Lung (tissue), 12 donors: ENCODE results near the gene CEP170B. TPM values are rescaled to one million over a fixed set of nuclear protein-coding genes. Genes with fewer than 3 reads are reported as not detected.

ENCODE experiments used
- ATAC-seq: fragments of 200-7000 bp; cut with Tn5 transposase; one replicate; pipeline ENCODE4 v1.9.1; 2020; ENCODE audit warnings: moderate number of reproducible peaks; ENCODE audit not compliant: insufficient read depth, low FRiP score
- DNase-seq, 3 donors: peaks; one replicate each; pipeline ENCODE4 v3.0.0-alpha.2; 2013 to 2017
- H3K27ac ChIP-seq, 2 donors: one replicate each; pipeline ENCODE4 v1.5.1; 2013; ENCODE audit warnings: mild to moderate bottlenecking in 2 of 2, moderate library complexity in 2 of 2, control low read depth in 1 of 2, inconsistent platforms in 1 of 2, low read depth in 1 of 2, low read length in 1 of 2
- H3K27me3 ChIP-seq, 3 donors: one replicate each; pipeline ENCODE4 v1.5.1; 2013; ENCODE audit warnings: low read length in 2 of 3; ENCODE audit not compliant: control insufficient read depth in 3 of 3, insufficient read depth in 3 of 3
- H3K36me3 ChIP-seq, 4 donors: one replicate each; pipeline ENCODE4 v1.5.1; 2013; ENCODE audit warnings: low read length in 4 of 4, mild to moderate bottlenecking in 1 of 4, moderate library complexity in 1 of 4; ENCODE audit not compliant: control insufficient read depth in 4 of 4, insufficient read depth in 4 of 4
- H3K4me1 ChIP-seq, 5 donors: one replicate each; pipeline ENCODE4 v1.5.1; 2013; ENCODE audit warnings: low read length in 5 of 5, mild to moderate bottlenecking in 2 of 5, moderate library complexity in 1 of 5; ENCODE audit not compliant: control insufficient read depth in 5 of 5, insufficient read depth in 5 of 5
- H3K4me3 ChIP-seq: one replicate; pipeline ENCODE4 v1.5.1; 2013; ENCODE audit warnings: mild to moderate bottlenecking, control low read depth, moderate library complexity
- H3K9ac ChIP-seq, 2 donors: one replicate each; pipeline ENCODE4 v1.5.1; 2013; ENCODE audit warnings: low read length in 2 of 2, control low read depth in 1 of 2; ENCODE audit not compliant: insufficient read depth in 1 of 2
- H3K9me3 ChIP-seq, 4 donors: one replicate each; pipeline ENCODE4 v1.5.1; 2013; ENCODE audit warnings: low read length in 3 of 4, mild to moderate bottlenecking in 1 of 4, moderate library complexity in 1 of 4; ENCODE audit not compliant: control insufficient read depth in 4 of 4, insufficient read depth in 3 of 4
- WGBS, 2 donors: extraction: QIAGEN DNeasy Blood & Tissue Kit; methylation state at CpG; one replicate each; pipeline ENCODE4 v1.1.7; 2013; 5-methylcytosine and 5-hydroxymethylcytosine counted together
- polyA plus RNA-seq, 2 donors: library from polyadenylated mRNA; stranded (reverse); fragments of 200-250 nt; gene quantifications; one replicate each; pipeline ENCODE4 v1.2.1, GENCODE V29; 2013
- total RNA-seq, 2 donors: library from RNA; depleted of rRNA in 1 of 2; stranded (reverse); fragments of >200 nt in 1 of 2; gene quantifications; one replicate each; pipeline ENCODE4 v1.2.1, GENCODE V29; 2014 to 2021
- TF ChIP-seq, protein P1 (sequence below): IDR thresholded peaks from 2 replicates; pipeline ENCODE4 v1.5.1; 2012; ENCODE audit warnings: mild to moderate bottlenecking; ENCODE audit errors: control extremely low read depth, extremely low read depth
- donor health status: control.
- donor health status: control.
- donor health status: Bipolar disorder and iron deficiency.
- donor health status: healthy.
- donor health status: DM: yes; HTN: yes; CAD: no.

Gene CEP170B
- total and polyA plus RNA-seq, 4 donors = 12.1 to 50.3 (median 15.1) TPM

- 57 to 77% methylated on average over 34 of the region's 34 CpGs for WGBS, 2 donors
- DNase-seq (peak; percentile 73 to 81 (median 75)), ATAC-seq (peak; percentile 28)
- Histone ChIP-seq H3K27me3 (no peaks in the 10 kb centered on the region), H3K27ac (peak overlapping the region in 1 of 2 donors; percentile 7), H3K9me3 (no peaks in the 10 kb centered on the region), H3K36me3 (no peaks in the 10 kb centered on the region), H3K4me3 (no peak overlapping the region), H3K9ac (peak overlapping the region in 1 of 2 donors; percentile 16), H3K4me1 (peaks cover 0 to 8% (median 5%) of the 10 kb centered on the region in 5 donors)
- TF ChIP-seq, protein P1, sequence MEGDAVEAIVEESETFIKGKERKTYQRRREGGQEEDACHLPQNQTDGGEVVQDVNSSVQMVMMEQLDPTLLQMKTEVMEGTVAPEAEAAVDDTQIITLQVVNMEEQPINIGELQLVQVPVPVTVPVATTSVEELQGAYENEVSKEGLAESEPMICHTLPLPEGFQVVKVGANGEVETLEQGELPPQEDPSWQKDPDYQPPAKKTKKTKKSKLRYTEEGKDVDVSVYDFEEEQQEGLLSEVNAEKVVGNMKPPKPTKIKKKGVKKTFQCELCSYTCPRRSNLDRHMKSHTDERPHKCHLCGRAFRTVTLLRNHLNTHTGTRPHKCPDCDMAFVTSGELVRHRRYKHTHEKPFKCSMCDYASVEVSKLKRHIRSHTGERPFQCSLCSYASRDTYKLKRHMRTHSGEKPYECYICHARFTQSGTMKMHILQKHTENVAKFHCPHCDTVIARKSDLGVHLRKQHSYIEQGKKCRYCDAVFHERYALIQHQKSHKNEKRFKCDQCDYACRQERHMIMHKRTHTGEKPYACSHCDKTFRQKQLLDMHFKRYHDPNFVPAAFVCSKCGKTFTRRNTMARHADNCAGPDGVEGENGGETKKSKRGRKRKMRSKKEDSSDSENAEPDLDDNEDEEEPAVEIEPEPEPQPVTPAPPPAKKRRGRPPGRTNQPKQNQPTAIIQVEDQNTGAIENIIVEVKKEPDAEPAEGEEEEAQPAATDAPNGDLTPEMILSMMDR = no peak
Observed at GRCh38 chr14:104895786-104896661, 31.0 kb downstream of the CEP170B start.

- H3K36me3 ChIP-seq = no peaks in the 10 kb centered on the region
- H3K27ac ChIP-seq = no peak overlapping the region
- no peak overlapping the region for H3K9ac ChIP-seq
- ATAC-seq (no peak), DNase-seq (no peak)
- H3K4me3 ChIP-seq = no peak overlapping the region
- TF ChIP-seq, protein P1 = no peak
- H3K4me1 ChIP-seq = peaks cover 0 to 8% (median 5%) of the 10 kb centered on the region in 5 donors
- H3K9me3 ChIP-seq = no peaks in the 10 kb centered on the region
- 88 to 92% methylated on average over 37 of the region's 37 CpGs for WGBS, 2 donors
- H3K27me3 ChIP-seq = no peaks in the 10 kb centered on the region
Observed at GRCh38 chr14:104897330-104898194, 32.5 kb downstream of the CEP170B start.

- Histone ChIP-seq H3K4me1 (peaks cover 0 to 8% (median 5%) of the 10 kb centered on the region in 5 donors), H3K4me3 (no peak overlapping the region), H3K9ac (no peak overlapping the region), H3K27ac (no peak overlapping the region), H3K36me3 (no peaks in the 10 kb centered on the region), H3K9me3 (no peaks in the 10 kb centered on the region), H3K27me3 (no peaks in the 10 kb centered on the region)
- WGBS, 2 donors = 94 to 96% methylated on average over 7 of the region's 7 CpGs
- TF ChIP-seq, protein P1 = no peak
- DNase-seq (no peak), ATAC-seq (no peak)
Observed at GRCh38 chr14:104898195-104898558, 33.1 kb downstream of the CEP170B start.
